Left renal cortex interstitium (tissue), 4 donors: ENCODE results near the gene NPPB. TPM values are rescaled to one million over a fixed set of nuclear protein-coding genes. Genes with fewer than 3 reads are reported as not detected.
A peak's percentile ranks its signal among the peaks of the same experiment; 100 is the strongest.

Experiments
- DNase-seq, 4 donors: peaks; one replicate each; pipeline ENCODE4 v3.0.0-alpha.2; 2013; ENCODE audit warnings: low read depth in 4 of 4, low spot score in 2 of 4, missing footprints in 1 of 4
- polyA plus RNA-seq, 4 donors: library from polyadenylated mRNA; unstranded; fragments of 120-200 nt; gene quantifications; one replicate each; pipeline ENCODE4 v1.2.1, GENCODE V29; 2013; ENCODE audit not compliant: insufficient read length in 4 of 4

NPPB gene
- polyA plus RNA-seq, 4 donors: not detected

DNA sequence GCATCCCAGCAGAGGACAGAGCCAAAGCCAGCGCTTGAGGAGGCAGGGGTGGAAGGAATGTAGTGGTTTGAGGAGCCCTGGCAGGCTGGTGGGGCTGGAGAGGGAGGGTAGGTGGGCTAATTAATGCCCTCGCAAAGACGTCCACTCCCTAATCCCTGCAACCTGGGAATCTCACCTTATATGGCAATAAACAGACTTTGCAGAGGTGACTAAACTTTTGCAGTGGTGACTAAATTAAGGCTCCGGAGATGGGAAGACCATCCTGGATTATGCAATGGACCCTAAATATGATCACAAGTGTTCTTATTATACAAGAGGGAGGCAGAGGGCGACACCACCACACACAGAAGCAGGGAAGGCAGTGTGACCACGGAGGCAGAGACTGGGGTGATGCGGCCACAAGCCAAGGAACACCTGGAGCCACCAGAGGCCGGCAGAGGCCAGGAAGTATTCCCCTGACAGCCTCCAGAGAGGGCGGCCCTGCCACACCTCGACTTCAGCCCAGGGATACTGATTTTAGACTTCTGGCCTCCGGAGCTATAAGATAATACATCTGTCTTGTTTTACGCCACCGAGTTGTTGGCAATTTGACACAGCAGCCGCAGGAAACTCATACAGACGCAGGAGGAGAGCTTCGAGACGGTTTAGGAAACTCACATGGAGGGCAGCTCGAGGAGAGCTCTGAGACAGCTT lies 23.1 kb upstream of the NPPB start:
- no peak for DNase-seq

DNA sequence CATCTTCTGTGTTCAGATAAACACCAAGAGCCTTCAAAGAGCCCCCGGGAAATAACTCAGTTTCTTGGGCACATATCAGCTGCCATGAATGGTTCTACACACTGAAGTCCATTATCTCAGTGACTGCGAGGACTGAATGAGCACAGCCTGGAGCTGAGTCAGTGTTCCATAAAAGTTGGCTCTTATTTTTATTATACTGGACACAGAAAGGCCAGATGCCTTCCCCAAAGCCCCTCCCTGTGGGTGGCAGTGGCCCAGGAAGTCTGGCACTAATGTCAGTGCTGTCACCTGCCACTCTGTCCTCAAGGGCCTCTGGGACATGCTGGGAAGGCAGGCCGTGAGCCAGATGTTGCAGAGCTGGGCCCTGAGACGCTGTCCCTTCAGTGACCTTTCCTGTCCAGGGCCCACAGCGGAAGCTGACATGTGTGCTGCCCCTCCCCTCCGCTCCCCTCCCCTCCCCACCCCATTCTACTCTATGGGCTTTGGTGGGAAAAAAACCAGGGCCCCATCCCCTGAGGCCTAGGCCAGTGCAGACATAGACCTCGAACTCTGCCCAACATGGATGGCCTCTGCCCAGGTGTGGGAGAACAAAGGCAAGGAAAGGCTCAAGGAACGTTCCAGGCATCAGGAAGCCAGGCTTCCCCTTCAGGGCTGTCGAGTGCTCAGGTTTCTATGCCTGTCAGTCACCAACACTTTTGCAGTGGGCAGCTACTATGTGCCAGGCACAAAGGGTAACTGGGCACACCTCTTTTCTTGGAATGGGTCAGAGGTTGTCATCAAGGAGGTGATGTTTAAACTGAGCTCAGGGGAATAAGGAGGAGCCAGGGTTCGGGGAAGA lies 22.4 kb upstream of the NPPB start:
- DNase-seq: no peak

- DNase-seq: no peak
These were observed 21.4 kb upstream of the NPPB start for GRCh38 chr1:11880181-11880575.

DNA sequence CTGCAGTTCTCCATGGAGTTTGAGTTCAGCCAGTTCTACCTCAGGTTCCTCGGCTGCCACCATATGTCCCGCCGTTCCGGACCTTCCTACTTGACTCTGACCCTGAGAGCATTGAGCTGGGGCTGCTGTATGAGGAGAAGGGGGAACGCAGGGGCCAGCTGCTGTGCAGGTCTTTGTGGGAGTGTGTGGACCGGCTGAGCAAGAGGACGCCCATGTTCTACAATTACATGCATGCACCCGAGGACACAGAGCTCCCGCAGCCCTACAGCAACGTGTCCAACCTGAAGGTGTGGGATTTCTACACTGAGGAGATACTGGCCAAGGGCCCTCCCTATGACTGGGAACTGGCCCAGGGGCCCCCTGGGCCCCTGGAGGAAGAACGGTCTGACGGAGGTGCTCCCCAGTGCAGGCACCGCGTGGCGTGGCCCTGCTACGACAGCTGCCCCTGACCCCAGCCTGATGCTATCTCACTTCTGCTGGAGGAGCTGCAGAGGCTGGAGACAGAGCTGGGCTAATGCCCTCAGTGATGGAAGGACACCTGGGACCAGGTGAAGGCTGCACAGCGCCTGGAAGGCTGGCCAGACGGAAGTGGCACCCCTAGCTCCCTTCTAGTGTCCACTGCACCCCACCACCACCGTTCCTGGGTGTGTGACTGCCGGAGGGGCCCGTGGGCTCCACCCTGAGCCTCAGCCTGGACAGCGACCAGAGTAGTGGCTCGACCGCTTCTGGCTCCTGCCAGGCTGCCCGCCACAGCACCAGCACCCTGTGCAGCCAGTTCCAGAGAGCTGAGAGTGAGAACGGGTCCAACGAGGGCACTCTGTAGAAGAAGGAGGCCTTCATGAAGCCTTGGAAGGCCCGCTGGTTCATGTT lies 20.8 kb upstream of the NPPB start:
- no peak for DNase-seq

DNA sequence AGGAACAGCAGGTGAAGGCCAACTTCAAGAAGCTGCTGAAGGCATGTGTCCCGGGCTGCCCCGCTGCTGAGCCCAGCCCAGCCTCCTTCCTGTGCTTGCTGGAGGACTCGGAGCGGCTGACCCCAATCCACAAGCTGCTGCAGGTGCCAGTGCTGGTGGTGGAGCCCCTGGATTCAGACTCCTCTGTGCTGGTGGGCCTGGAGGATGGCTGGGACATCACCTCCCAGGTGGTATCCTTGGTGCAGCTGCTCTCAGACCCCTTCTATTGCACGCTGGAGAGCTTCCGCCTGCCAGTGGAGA lies 20.1 kb upstream of the NPPB start:
- no peak for DNase-seq

DNA sequence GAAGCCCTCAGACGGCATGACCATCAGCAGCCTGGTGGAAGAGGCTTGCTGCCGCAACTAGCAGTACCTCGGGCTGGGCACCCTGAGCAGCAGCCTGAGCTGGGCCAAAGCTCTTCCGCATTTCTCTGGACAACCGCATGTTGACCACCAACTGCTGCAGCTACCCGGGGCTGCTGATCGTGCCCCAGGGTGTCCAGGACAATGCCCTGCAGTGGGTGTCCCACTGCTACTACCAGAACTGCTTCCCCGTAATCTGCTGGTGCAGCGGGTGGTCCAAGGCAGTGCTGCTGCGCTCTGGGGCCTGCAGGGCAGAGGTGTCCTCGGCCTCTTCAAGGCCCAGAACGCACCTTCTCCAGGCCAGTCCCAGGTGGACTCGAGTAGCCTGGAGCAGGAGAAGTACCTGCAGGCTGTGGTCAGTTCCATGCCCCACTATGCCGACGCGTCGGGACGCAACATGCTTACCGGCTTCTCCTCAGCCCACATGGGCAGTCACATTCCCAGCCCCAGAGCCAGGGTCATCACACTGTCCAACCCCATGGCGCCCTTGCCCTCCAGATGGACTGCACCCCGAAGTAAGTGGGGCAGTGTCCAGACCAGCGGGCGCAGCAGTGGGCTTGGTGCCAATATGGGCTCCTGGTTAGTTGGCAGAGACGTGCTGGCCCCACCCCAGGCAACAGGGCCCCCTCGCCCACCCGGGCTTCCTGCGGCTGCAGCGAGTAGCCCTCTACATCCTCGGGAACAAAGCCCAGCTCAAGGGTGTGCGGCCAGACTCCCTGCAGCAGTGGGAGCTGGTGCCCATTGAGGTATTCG lies 19.5 kb upstream of the NPPB start:
- DNase-seq: no peak

DNA sequence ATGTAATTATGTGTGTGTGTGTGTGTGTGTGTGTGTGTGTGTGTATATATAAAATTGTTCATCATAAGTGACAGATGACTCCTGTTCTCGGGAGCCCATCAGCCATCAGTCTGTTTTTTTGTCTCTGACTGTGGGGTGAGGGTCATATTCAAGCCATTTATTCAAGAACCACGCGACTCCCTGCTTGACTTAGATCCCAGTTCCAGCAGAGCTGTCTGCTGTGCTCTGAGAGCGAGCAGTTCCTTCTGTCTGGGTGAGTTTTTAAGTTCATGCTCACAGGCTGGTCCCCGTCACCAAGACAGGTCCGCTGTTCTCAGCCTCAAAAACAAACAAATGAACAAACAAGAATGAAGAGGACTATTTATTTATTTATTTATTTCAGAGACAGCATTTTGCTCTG lies 18.3 kb upstream of the NPPB start:
- peak in 1 of 4 donors; percentile 34 for DNase-seq

GRCh38 chr1:11875094-11875493 lies 16.3 kb upstream of the NPPB start:
- DNase-seq: no peak

- DNase-seq: no peak
These were observed 15.9 kb upstream of the NPPB start for GRCh38 chr1:11874624-11875023.

DNA sequence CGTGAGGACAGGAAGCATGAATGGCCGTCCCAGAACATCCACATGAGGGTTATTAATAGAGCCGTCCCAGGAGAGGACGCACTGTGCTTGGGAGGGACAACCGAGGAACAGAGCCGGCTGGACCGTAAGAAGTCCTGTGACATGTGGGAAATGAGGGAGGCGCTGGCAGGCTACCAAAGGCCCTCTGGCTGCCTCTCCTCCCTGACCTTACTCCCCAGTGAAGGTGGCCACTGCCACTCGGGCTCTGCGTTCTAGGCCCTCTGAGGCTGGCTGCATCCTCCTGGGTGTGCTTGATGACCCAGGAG lies 15.5 kb upstream of the NPPB start:
- DNase-seq: no peak

- DNase-seq: no peak
These were observed 14.9 kb upstream of the NPPB start for GRCh38 chr1:11873395-11874257.

GRCh38 chr1:11872545-11872944 lies 13.8 kb upstream of the NPPB start:
- no peak for DNase-seq

DNA sequence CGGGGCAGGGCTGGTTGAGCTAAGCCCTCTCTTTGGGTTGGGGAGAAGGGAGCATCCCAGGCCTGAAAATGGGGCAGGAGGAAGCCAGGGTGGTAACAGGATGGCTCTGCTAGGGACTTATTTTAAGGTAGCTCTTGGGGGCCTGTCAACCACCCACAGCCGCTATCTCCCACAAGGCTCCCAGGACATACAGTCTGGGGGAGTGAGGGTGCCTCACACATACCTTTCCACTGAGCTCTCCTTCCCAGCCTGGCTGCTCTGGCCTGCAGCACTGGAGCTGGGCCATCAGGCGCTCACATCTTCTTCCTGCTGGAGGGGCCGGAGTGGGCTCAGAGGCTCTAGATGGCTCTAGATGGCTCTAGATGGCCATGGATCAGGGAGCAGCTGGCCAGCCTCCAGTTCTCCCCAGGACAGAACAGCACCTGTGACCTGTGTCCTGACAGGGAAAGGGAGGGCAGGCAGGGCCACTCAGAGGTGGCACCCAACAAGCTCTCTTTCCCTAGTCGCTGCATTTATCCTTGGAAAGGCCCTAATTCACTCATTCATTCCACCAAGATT lies 11.0 kb upstream of the NPPB start:
- no peak for DNase-seq

DNA sequence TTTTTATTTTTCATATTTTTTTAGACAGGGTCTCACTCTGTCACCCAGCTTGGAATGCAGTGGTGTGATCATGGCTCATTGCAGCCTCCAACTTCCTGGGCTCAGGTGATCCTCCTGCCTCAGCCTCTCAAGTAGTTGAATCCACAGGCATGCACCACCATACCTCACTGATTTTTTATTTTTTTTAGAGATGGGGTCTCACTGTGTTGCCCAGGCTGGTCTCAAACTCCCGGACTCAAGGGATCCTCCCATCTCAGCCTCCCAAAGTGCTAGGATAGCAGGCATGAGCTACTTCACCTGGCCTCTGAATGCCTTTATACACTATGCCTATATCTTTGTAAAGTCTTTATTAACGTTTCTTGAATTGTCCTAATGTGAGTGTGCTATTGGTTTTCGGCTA lies 10.4 kb upstream of the NPPB start:
- DNase-seq: no peak

GRCh38 chr1:11868331-11868980 lies 9.7 kb upstream of the NPPB start:
- no peak for DNase-seq

GRCh38 chr1:11862890-11863289 lies 4.1 kb upstream of the NPPB start:
- DNase-seq: no peak

GRCh38 chr1:11860587-11860986 lies 1.8 kb upstream of the NPPB start:
- DNase-seq: no peak

DNA sequence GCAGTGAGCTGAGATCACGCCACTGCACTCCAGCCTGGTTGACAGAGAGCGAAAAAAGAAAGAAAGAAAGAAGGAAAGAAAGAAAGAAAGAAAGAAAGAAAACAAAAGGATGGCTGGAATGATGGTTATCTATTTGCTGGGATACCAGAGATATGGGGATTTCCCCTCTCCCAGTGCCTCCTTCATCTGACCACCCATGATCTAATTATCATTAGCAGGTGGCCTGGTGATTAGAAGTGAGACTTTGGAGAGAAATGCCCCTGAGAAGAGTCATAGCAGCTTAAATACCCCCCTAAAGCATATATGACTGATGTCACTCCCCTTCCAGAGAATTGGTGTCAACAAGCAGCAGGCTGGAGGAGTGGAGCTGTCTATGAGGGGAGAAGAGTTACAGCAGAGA lies 1.3 kb upstream of the NPPB start:
- DNase-seq: no peak
